ENCODE measurements around the gene TBC1D24.

The TBC1D24 gene

GRCh38 chr16:2483939-2484897 is 9.3 kb downstream of the TBC1D24 start:
- DNase-seq = no peak

- DNase-seq = no peak
Observed at GRCh38 chr16:2484898-2485508, 10.1 kb downstream of the TBC1D24 start.

- DNase-seq = no peak
Observed at GRCh38 chr16:2485811-2486507, 11.0 kb downstream of the TBC1D24 start.

- peak; percentile 42 for DNase-seq
Observed at GRCh38 chr16:2486645-2487516, 12.0 kb downstream of the TBC1D24 start.

- no peak for DNase-seq
Observed at GRCh38 chr16:2487517-2487842, 12.6 kb downstream of the TBC1D24 start.

GRCh38 chr16:2487903-2488531 is 13.1 kb downstream of the TBC1D24 start:
- no peak for DNase-seq

- no peak for DNase-seq
Observed at GRCh38 chr16:2489581-2489980, 14.7 kb downstream of the TBC1D24 start.

GRCh38 chr16:2490190-2491105 is 15.5 kb downstream of the TBC1D24 start:
- no peak for DNase-seq

- DNase-seq = no peak
Observed at GRCh38 chr16:2492292-2492691, 17.4 kb downstream of the TBC1D24 start.

- no peak for DNase-seq
Observed at GRCh38 chr16:2493605-2494004, 18.7 kb downstream of the TBC1D24 start.

- no peak for DNase-seq
Observed at GRCh38 chr16:2494616-2495015, 19.7 kb downstream of the TBC1D24 start.

GRCh38 chr16:2495041-2495440 is 20.1 kb downstream of the TBC1D24 start:
- DNase-seq = no peak

- no peak for DNase-seq
Observed at GRCh38 chr16:2496223-2497115, 21.5 kb downstream of the TBC1D24 start.

- no peak for DNase-seq
Observed at GRCh38 chr16:2497116-2497630, 22.2 kb downstream of the TBC1D24 start.

- no peak for DNase-seq
Observed at GRCh38 chr16:2497695-2498484, 23.0 kb downstream of the TBC1D24 start.

- no peak for DNase-seq
Observed at GRCh38 chr16:2498531-2499253, 23.8 kb downstream of the TBC1D24 start.

- DNase-seq = no peak
Observed at GRCh38 chr16:2499454-2499853, 24.5 kb downstream of the TBC1D24 start.

- no peak for DNase-seq
Observed at GRCh38 chr16:2499890-2500429, 25.0 kb downstream of the TBC1D24 start.
